Measurements from ENCODE around the gene ZEB1. TPM values are rescaled to one million over a fixed set of nuclear protein-coding genes. Genes with fewer than 3 reads are reported as not detected.

Gene ZEB1
- total and polyA plus RNA-seq, 2 of the 4 experiments (the other 2 are of a cell fraction): 23.7 to 108 TPM

DNA sequence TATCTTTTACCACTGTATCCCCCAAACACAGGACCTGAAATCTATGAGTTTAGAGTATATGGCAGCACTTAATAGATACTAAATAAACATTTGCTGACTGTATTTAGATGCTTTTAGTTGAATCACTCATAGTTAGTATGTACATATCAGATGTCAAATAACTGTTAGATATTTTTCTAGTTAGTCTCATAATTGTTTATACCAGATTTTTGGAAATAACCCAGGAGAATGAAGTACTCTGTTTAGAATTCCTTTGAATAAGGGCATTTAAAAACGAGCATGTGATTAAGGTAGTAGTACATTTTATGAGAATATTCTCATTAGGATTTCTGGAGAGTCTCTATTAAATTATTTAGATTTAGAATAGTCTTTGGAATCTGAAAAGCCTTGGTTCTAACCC is 22.3 kb upstream of the ZEB1 start:
- Histone ChIP-seq H3K4me3 (ENCODE audit: insufficient read depth, low read depth, low read length) (no peak overlapping the region), H3K14ac (replicated peaks; ENCODE audit: low read depth, low read length) (peak overlapping the region; percentile 98), H3K9me1 (ENCODE audit: insufficient read depth, low read length) (peaks cover 9% of the 10 kb centered on the region), H3K27me3 (ENCODE audit: control insufficient read depth, insufficient read depth, low read length) (no peaks in the 10 kb centered on the region), H2AFZ (replicated peaks; ENCODE audit: low read length, poor library complexity) (no peak overlapping the region), H3K4me2 (ENCODE audit: low read depth, low read length) (peak overlapping the region; percentile 42; the same call in 1 of the 2 replicates), H3K79me1 (ENCODE audit: low read depth in 1 of 2, low read length in 2 of 2) (peaks cover 5 to 11% of the 10 kb centered on the region in 2 experiments; a peak in 3 of 4 replicates), H3K23ac (ENCODE audit: low read depth, low read length) (peak overlapping the region; percentile 55; the same call in 1 of the 2 replicates), H3K18ac (ENCODE audit: low read depth, low read length) (peak overlapping the region; percentile 92), H4K8ac (ENCODE audit: low read depth in 2 of 2, low read length in 2 of 2) (peak overlapping the region; percentile 77 to 96), H3K27ac (ENCODE audit: insufficient read depth, low read length) (peak overlapping the region; percentile 86), H2BK120ac (ENCODE audit: low read depth, low read length) (peak overlapping the region; percentile 98), H2BK15ac (ENCODE audit: low read depth, low read length) (peak overlapping the region; percentile 100), H2BK20ac (ENCODE audit: low read depth, low read length) (peak overlapping the region; percentile 97), H2AK9ac (replicated peaks; ENCODE audit: low read depth, low read length, poor library complexity) (no peak overlapping the region), H3K56ac (ENCODE audit: extremely low read depth, insufficient read depth, low read length) (peak overlapping the region; percentile 86), H2AK5ac (ENCODE audit: low read depth, low read length) (peak overlapping the region; percentile 99), H4K5ac (ENCODE audit: low read depth, low read length) (peak overlapping the region; percentile 86), H4K91ac (ENCODE audit: insufficient read depth, low read depth, low read length) (peak overlapping the region; percentile 99), H3K4ac (ENCODE audit: low read depth, low read length) (peak overlapping the region; percentile 100), H3K4me1 (ENCODE audit: control insufficient read depth, insufficient read depth, low read length) (peaks cover 11% of the 10 kb centered on the region), H2BK5ac (ENCODE audit: low read depth, low read length, poor library complexity, severe bottlenecking) (peak overlapping the region; percentile 98), H3K9me3 (ENCODE audit: control insufficient read depth, insufficient read depth, low read length) (no peaks in the 10 kb centered on the region), H4K20me1 (ENCODE audit: insufficient read depth, low read length) (no peaks in the 10 kb centered on the region), H3K36me3 (ENCODE audit: control insufficient read depth, insufficient read depth, low read length) (no peaks in the 10 kb centered on the region), H3K9ac (ENCODE audit: low read depth, low read length) (peak overlapping the region; percentile 12; the same call in 1 of the 2 replicates)
- dilution Hi-C loops (cut with HindIII; ENCODE audit: low sequenced_read_pairs, unreplicated experiment) (no loop called here), intact Hi-C loops (cut with micrococcal nuclease) (no loop called here), in situ Hi-C loops (cut with MboI; ENCODE audit: low sequenced_read_pairs) (no loop called here)
- ChIA-PET POLR2A (ENCODE audit: unreplicated experiment) (no interaction called here), CTCF (no interaction called here)
- no peak for TF ChIP-seq RFX5 (IDR thresholded peaks at IDR 0.05; ENCODE audit: low read depth, low read length)
- TF ChIP-seq, protein P1, sequence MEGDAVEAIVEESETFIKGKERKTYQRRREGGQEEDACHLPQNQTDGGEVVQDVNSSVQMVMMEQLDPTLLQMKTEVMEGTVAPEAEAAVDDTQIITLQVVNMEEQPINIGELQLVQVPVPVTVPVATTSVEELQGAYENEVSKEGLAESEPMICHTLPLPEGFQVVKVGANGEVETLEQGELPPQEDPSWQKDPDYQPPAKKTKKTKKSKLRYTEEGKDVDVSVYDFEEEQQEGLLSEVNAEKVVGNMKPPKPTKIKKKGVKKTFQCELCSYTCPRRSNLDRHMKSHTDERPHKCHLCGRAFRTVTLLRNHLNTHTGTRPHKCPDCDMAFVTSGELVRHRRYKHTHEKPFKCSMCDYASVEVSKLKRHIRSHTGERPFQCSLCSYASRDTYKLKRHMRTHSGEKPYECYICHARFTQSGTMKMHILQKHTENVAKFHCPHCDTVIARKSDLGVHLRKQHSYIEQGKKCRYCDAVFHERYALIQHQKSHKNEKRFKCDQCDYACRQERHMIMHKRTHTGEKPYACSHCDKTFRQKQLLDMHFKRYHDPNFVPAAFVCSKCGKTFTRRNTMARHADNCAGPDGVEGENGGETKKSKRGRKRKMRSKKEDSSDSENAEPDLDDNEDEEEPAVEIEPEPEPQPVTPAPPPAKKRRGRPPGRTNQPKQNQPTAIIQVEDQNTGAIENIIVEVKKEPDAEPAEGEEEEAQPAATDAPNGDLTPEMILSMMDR (conservative IDR thresholded peaks at IDR 0.05; ENCODE audit: low read depth, low read length): no peak
- no peak for TF ChIP-seq RCOR1 (IDR thresholded peaks at IDR 0.05; ENCODE audit: insufficient replicate concordance, low read length)
- TF ChIP-seq MAZ (IDR thresholded peaks at IDR 0.05; ENCODE audit: borderline replicate concordance, low read depth, low read length): no peak
- no peak for TF ChIP-seq SMC3 (IDR thresholded peaks at IDR 0.05; ENCODE audit: low read depth, low read length)
- TF ChIP-seq RAD21 (IDR thresholded peaks at IDR 0.05; ENCODE audit: low read length): no peak
- no peak for TF ChIP-seq MXI1 (IDR thresholded peaks at IDR 0.05; ENCODE audit: borderline replicate concordance, low read depth, low read length)
- TF ChIP-seq NFE2L2 (IDR thresholded peaks at IDR 0.05; ENCODE audit: low read depth, low read length): no peak
- peak; percentile 82 for ATAC-seq (ENCODE audit: low read depth)
- peak; percentile 73 for DNase-seq
- WGBS, 2 experiments (ENCODE audit: extremely low coverage in 2 of 2, insufficient read length in 1 of 2): no CpG with 5 or more reads among the region's 1 CpG
- BruUV-seq (replicated peaks): no TSS peak
